ENCODE data around the gene NKRF.

DNA sequence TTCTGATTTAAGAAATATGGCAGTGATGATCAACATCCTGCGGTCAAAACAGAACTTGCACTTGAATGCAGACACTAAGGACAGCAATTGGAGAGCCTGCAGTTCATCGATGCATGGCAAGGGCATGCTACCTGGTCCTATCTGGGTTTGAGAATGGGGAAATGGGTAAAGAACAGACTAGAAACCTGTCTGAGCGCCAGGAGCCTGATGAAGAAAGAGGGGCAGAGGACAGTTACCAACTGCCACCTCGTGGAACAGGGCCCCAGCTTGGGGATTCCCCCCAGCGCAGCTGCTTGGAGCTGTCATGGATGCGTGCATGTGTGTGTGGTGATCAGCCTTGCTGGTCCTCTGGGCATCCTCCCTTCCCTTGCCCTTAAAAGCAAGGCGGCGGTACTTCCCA, 30.2 kb upstream of the NKRF start:
- TF ChIP-seq, protein P1, sequence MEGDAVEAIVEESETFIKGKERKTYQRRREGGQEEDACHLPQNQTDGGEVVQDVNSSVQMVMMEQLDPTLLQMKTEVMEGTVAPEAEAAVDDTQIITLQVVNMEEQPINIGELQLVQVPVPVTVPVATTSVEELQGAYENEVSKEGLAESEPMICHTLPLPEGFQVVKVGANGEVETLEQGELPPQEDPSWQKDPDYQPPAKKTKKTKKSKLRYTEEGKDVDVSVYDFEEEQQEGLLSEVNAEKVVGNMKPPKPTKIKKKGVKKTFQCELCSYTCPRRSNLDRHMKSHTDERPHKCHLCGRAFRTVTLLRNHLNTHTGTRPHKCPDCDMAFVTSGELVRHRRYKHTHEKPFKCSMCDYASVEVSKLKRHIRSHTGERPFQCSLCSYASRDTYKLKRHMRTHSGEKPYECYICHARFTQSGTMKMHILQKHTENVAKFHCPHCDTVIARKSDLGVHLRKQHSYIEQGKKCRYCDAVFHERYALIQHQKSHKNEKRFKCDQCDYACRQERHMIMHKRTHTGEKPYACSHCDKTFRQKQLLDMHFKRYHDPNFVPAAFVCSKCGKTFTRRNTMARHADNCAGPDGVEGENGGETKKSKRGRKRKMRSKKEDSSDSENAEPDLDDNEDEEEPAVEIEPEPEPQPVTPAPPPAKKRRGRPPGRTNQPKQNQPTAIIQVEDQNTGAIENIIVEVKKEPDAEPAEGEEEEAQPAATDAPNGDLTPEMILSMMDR (IDR thresholded peaks at IDR 0.05), result no peak
- no peak for TF ChIP-seq POLR2A (IDR thresholded peaks at IDR 0.05; ENCODE audit: low read depth)
- no peak for TF ChIP-seq EP300 (IDR thresholded peaks at IDR 0.05)
